Activated CD4-positive, CD25-positive, alpha-beta regulatory T cell (primary cell): Measurements from ENCODE around the gene SLC38A2.
"Not testable (repeated sequence)": the region's sequence is repeated elsewhere in the genome, so short reads cannot be mapped to it uniquely, and the experiment has no call there.

Experiments
- DNase-seq, 4 experiments: peaks; one replicate each; lab custom pipeline; 2025; lab: John Stamatoyannopoulos, UW

Gene SLC38A2

DNA sequence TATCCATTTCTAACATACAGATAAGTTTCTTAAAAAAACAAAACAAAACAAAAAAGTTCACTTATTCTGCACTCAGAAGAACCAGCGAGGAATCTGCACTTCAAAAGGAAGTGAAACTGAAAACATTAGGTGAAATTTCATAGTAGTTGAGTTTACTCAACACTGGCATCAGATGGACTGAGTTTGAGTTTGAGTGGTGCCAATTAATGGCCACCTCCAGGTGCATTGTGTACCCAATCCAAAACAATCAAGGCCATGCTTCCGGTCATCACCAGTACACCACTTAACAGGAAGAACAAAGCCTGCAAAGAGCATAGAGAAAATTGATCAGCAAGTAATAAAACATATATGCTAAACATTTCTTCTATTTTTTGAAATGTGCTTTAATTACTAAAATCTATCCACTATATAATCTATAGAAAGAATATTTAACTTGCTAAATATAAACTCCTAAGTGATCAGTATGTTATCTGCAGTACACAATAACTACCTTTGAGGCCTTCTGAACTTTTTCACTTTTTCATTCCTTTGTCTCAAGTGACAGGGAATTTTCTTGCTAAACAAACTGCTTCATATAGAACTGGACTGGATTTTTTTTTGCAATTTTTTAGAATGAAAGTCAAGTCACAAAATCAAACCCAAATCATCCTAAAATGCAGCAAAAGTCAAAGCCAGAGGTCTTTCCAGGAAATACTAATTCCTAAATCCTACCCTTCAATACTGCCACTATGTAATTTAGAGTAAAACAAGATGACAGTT is 11.5 kb downstream of the SLC38A2 start:
- no peak for DNase-seq

DNA sequence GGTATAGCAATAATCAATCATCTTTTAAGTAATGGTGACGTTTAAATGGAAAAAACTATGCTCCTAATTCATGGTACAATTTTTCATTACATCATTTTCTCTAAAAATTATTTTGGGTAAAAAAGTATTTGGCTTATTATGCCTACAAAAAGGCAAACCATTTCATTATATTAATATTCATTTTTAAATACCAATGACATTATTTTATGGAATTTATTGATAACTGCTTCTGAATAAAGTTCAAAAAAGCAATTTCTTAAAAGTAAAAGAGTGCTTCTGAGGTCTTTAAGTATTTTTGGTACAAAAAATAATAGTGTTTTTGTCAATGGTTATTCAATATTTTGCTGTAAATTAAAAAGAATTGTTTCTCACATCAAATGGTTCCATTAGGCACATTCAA is 12.2 kb downstream of the SLC38A2 start:
- no peak for DNase-seq

DNA sequence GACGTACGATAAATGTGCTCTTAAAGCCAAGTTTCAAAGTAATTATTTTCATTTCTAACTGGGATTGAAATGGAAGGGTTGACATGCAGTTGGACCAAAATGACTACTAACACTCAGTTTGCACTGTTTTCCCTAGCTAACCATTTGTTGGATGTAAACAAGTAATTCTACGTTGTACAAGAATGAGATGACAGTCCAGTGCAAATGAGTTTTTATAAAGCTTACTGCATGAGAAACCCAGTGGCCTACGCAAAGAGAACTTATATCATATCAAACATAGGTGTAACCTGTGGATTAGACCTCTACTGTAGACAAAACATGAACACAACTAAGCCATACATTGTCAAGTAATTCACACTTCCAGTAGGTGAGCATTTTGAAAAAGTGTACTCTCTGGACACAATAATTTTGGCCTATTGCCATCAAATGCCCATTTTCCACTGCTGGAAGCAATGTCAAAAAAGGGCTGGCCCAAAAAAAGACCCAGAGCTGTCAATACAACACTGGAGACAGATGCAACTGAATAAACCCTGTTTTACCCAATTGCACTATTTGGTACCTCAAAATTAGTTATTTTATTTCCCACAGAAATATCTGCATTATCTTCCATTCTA is 12.8 kb downstream of the SLC38A2 start:
- DNase-seq, result no peak

DNA sequence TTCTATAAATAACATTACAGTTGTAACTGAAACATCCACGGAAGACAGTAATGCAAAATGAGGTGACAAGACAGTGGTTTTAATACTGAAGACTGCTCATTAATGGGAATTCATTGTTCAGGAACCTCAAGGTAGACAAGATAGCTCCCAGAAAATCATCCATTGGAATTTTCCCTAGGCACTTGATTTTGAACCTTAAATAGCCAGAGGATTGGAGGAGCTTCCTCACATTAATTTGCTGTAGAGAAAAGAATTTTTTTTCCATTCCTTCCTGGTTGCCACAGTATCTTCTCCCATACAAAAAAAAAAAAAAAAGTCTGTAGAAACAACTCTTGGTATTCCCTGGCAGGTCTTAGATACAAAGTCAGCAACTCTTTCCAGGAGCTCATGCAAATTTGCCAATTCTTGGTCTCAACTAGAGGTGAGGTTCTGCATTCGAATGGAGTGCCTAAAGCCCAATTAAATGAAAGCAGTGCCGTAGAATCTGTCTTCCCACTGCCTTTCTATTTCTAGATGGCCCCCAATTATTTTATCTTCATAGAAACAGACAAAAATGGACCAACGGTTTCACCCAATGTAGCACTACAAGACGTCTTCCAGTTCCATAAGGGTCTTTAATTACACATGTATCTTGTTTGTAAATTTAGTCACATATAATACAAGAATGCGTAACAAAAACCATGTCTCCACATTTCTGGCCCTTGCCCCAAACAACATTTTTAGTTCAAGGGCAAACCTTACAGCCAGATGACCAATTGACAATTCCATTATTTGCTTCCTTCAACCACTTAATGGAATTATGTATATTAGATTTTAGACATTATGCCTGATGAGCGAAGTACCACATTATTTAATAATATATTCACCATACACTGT is 13.5 kb downstream of the SLC38A2 start:
- DNase-seq, result no peak

DNA sequence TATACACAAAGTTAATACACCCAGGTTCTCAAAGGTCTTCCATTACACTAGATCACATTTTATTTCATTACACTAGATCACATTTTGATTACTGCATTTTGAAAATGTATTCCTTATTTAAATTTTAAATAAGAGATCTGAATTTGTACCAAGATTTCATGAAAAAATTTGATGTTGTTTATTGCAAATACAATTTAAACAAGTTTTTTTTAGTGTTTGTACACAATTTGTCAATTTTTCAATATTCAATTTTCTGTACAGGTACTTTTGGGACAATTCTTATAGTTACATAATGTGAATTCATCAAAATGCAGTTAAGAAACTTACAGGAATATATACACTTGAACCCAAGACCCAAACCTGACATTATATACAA is 14.3 kb downstream of the SLC38A2 start:
- DNase-seq, result no peak

DNA sequence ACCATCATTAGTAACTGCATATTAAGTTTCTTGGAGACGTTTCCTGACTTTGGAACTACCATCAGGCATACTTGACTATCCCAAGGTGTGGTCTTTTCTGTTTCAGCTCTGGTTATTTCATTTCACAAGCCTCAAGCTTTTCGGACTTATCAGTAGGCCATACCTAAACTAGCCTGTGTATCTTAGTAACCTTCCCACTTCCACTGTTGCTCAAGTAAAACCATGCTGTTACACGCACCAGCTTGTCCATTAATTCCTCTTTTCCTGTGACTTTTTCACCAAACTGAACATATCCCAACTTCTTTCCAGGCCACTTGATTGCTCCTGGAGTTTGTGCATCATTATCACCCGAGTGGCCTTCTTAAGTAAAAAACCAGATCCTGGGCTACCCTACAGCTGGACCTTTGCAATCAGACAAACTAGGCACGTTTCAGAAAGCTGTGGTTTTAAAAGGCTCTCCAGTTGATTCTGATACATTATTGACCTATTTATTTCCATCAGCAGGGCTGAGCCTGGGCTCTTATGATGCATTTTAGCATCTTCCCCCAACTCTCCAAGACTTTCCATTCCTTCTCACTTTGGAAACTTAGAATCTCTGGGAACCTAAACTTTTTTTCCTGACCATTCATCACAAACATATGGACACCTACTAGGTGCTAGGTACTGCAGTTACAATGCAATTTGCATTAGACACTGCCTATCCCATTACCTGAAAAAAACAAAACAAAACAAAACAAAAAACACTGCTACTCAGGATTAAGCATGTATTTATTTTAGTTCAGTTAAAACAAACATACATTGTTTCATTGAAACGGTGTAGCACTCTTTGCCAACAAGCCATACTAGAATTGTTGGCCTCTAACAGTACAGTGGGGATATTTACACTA is 14.9 kb downstream of the SLC38A2 start:
- no peak for DNase-seq

DNA sequence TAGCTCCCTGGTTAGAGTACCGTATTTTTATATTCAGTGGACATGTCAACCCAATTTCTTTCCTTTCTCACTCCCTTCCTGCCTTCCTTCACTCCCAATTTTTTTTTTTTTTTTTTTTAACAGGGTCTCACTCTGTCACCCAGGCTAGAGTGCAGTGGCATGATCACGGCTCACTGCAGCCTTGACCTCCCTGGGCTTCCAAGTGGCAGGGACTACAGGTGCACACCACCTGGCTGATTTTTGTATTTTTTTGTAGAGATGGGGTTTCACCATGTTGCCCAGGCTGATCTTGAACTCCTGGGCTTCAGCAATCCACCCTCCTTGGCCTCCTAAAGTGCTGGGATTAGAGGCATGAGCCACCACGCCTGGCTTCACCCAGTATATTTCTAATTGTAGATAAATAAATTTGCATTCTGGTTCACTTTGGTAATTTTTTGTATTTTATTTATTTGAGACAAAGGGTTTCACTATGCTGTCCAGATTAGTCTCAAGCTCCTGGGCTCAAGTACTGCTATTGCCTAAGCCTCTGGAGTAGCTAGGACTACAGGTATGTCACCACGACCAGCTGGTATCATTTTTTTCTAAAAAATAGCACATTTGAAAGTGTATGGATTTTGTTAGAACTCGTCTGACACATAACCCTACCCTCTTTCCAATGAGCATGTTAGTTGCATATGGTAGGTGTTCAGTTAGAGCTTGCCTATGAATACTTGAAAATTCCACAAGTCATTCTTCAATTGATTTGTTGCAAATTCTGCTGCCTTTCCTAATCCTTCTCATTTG is 15.7 kb downstream of the SLC38A2 start:
- DNase-seq, result no peak

DNA sequence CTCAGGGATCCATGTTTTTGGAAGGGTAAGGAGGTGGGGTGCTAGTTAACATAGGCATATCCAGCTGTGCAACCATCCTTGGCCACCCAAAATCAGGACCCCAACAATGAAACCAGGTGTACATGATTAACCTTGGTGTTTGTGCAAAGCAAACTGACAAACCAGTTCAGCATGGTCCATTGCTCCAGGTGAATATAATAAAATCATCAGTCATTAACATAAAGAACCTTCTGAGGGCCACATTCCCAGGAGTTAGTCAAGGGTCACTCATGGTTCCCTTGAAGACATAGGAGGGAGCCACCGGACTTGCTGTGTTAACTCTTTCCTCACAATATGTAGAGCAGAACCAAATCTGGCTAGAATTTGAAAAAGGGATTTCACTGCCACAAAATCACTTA is 17.8 kb downstream of the SLC38A2 start:
- DNase-seq, result no peak

DNA sequence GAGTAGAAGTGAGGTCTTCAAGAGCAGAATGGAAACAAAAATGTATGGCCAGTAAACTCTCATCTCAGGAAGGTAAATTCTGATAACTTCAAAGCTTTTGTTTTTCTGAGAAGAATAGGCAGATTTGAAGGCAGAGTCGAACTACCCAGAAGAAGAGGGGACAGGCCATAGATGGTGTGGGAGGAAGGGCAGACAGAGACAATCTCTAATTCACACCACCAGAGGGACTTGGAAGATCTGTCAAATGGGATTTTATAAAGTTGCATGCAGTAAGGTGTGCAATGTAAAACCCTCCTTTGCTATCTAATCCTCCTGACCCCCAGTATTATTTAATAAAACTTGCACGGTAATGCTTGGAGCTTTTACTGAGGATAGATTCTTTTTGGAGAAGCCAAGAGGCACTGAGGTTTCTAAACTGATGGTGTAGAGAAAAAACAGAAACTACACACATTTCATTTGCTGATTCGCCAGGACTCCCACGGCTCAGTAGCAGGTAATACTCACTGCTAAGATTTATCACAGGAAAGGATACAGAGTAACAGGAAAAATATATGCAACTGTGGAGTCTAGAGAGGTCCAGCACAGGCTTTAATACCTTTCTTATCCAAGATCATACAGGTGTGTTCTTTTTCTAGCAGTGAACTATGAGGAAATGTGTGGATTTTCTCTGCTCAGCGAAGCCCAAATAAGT is 18.3 kb downstream of the SLC38A2 start:
- no peak for DNase-seq

DNA sequence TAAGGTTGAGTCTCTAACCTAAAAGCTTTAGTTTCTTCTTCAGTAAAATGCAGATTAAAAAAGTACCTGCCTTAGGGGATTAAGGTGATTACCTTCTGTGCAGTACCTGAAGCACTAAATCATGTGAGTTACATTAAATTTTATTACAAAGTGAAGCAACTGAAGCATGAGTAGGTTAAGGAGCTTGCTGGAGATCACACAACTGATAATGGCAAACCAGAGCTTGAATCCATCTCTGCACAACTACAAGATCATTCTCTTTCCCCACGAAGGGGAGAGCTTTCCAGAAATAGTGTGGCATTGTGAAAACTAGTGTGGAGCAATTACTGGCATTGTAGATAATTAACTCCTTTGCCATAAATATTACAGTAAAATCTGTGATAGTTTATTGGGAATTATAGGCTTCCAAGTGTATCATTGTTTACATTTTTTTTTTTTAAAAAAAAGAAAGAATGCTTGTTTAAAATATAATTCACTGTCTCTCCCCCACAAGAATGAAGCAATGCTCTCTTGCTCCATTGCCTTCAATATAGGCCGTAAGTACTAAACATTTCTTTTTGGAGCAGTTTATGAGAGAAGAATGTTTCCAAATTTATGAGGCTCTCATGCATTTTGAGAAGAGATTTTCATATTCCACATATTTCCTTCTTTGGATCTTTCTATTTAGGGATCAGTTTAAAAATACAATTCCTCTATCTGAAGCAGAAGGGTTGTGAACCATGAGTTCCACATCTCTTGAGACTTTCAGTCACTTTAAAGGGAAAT is 20.5 kb downstream of the SLC38A2 start:
- no peak for DNase-seq

DNA sequence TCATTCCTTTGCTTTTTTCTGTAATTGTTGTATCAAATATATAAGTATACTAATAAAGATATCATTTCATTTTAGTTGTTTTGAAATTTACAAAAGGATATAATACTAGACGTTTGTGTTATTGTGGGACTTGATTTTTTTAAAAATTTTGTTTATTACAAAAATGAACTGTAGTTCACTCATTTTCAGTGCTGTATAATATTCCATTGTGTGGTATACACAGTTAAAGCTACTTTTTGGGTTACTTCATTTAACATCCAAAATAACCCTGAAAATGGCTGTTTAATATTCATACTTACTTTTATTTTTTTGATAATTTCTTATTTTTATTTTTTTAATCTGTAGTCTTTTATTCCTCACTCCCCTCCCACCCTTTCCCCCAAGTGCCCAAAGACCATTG is 21.4 kb downstream of the SLC38A2 start:
- no peak for DNase-seq

DNA sequence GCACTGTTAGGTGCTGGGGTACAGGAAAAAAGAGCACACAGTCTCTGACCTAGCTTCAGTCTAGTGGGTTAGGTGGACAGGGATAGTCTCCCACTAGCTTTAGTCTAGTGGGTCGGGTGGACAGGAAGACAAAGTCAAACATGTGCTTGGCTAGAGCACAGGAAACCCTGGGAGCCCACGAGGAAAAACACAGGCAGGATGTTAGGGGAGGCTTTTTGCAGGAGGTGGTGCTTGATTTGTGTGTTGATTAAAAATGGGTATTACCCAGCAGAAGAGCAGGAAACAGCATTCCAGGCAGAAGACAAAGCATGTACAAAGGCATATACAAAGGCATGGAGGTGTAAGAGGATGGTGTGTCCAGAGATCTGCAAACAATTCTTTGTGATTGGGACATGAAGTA is 23.3 kb downstream of the SLC38A2 start:
- no peak for DNase-seq

DNA sequence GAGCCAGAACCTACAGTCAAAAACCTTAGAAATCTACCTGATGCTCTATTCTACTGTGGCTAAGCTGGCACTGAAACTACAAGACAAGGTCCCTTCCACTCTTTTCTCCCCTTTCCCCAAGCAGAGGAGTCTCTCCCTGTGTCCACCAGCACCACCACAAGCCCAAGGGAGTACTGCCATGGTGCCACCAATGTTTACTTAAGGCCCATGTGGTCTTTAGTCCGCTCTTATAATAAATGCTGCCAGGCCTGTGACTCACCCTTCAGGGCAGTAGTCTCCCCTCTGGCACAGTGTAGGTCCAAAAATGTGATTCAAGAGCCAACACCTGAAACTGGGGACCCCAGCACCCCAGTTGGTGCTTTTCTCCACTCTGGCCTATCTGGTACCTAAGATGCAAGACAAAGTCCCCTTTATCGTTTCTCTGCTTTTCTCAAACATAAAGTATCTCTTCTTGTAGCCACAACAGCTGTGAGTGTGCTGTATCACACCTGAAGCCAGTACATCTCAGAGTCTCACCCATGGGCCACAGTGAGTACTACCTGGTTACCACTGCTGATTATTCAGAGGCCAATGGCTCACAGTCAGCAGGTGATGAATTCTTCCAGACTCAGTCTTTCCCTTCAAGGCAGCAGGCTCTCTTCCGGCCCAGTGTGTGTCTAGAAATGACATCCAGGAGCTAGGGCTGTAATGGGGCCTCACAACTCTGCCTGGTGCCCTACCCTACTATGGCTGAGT is 29.3 kb downstream of the SLC38A2 start:
- no peak for DNase-seq

DNA sequence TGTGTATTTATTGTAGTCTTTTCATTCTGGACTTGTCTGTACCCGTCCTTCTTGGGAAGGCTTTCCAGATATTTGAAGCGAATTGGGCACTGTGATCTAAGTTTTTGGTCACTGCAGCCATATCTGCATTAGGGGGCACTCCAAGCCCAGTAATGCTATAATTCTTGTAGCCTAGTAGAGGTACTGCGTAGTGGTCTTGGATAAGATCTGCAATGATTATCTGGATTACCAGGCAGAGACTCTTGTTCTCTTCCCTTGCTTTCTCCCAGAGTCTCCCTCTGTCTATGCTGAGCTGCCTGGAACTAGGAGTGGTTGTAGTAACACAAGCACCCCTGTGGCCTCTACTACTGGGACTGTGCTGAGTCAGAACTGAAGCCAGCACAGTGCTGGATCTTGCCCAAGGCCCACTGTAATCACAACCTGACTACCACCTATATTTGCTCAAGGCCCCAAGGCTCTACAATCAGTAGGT is 30.0 kb downstream of the SLC38A2 start:
- no peak for DNase-seq

DNA sequence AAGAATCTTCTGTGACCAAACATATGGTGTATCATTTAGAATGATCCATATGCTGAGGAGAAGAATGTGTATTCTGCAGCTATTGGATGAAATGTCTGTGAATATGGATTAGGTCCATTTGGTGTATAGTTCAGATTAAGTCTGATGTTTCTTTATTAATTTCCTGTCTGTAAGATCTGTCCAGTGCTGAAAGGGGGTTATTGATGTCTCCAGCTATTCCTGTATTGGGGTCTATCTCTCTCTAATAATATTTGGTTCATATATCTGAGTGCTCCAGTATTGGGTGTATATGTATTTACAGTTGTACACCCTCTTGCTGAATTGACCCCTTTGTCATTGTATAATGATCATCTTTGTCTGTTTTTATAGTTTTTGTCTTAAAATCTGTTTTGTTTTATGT is 33.5 kb downstream of the SLC38A2 start:
- no peak for DNase-seq

DNA sequence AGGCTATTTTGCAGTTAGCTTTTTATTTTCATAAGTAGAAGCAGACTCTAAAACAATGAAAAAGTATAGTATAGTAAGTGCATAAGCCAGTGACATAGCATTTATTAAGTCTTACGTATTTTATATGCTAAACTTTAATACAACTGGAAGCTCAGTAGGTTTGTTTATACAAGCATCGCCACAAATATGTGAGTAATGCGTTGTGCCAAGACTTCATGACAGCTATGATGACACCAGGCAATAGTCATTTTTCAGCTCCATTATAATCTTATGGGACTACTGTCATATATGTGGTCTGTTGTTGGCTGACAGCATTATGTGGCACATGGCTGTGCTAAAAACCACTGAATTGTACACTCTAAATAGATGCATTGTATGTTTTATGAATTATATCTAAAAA is 40.3 kb downstream of the SLC38A2 start:
- DNase-seq, result no peak

DNA sequence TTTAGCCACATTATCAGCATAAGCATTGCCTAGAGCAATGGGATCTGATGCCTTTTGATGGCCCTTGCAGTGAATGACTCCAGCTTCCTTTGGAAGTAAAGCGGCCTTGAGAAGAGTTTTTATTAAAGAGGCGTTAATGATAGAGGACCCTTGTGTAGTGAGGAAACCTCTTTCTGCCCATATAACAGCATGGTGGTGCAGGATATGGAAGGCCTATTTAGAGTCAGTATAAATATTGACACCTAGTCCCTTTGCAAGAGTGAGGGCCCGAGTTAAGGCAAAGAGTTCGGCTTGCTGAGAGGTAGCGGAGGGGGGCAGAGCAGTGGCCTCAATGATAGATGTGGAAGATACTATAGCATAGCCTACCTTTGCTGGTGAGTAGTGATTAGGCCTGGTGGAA is 47.5 kb downstream of the SLC38A2 start:
- not testable (repeated sequence) for DNase-seq

DNA sequence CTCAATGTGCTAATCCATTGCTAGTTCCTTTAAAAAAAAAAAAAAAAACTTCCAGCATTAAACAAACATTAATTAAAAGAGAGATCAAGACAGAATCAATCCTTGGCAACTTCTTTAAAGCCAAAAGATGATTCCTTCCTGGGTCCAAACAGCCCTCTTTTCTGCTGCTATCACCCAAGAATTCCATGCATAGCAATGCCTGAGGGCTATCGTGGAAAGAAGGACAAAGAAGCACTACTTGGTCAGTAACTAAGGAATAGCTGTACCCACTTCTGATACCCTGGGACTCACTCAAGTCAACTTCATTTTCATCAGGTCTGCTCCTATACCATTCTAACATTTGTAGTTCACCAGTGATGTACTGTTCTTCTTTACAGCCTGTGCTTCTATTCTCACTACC is 51.8 kb downstream of the SLC38A2 start:
- no peak for DNase-seq

DNA sequence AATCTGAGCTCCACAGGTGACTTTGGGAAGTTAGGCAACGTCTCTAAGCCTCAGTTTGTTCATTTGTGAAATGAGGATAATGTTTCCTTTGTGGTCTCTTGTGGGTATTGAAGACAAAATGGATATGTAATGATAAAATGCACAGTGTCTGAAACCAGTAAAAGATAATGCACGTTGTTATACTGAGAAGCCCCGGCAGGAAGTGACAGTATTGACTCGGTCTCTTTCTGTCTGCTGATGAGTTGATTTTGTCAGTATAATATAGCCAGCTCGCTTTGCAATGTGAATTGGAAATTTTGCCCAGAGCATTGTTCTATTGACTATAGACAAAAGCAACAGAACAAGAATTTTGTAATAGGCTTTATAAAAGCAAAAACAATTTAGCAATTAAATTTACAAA is 54.5 kb downstream of the SLC38A2 start:
- no peak for DNase-seq
